IMR-90 (cell line): ENCODE data around the gene GMPPB.

Experiments
- CEBPB ChIP-seq: IDR thresholded peaks from 2 replicates; pipeline ENCODE4 v1.6.1; 2012; ENCODE audit warnings: low read depth, low read length, improper control_type of control experiment
- CTCF ChIP-seq: conservative IDR thresholded peaks from 2 replicates; pipeline ENCODE4 v1.5.1; 2012; ENCODE audit warnings: mild to moderate bottlenecking, low read depth, low read length, improper control_type of control experiment
- FOS ChIP-seq: fragments of 150-350 bp; IDR thresholded peaks from 2 replicates; pipeline ENCODE4 v1.6.1; 2016; ENCODE audit warnings: low read depth, low read length
- MXI1 ChIP-seq: IDR thresholded peaks from 2 replicates; pipeline ENCODE4 v1.6.1; 2012; ENCODE audit warnings: low read depth, mild to moderate bottlenecking, low read length, moderate library complexity, borderline replicate concordance
- POLR2A ChIP-seq: IDR thresholded peaks from 2 replicates; pipeline ENCODE4 v1.6.1; 2012; ENCODE audit warnings: mild to moderate bottlenecking, low read depth, low read length
- RAD21 ChIP-seq: IDR thresholded peaks from 2 replicates; pipeline ENCODE4 v1.6.1; 2012; ENCODE audit warnings: low read length, improper control_type of control experiment
- TF ChIP-seq, protein P1 (sequence below): fragments of 150-350 bp; IDR thresholded peaks from 2 replicates; pipeline ENCODE4 v1.6.1; 2016; ENCODE audit warnings: low read depth, mild to moderate bottlenecking, low read length, moderate library complexity, borderline replicate concordance
- TF ChIP-seq, protein P2 (sequence below): fragments of 150-350 bp; IDR thresholded peaks from 2 replicates; pipeline ENCODE4 v1.6.1; 2017; ENCODE audit warnings: mild to moderate bottlenecking, antibody characterized with exemption, low read length, low read depth

DNA sequence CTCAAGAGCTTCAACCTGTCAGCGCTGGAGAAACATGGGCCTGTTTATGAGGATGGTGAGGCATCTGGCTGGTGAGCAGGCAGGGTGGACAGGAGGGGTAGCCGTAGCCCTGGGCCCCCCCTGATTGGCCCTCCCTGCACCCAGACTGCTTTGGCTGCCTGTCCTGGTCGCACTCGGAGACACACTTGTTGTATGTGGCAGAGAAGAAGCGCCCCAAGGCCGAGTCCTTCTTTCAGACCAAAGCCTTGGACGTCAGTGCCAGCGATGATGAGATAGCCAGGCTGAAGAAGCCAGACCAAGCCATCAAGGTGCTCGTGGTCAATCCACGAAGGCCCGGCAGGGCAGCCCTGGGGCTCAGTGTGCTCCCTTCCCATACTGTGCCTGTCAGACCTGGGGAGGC is 47.8 kb downstream of the GMPPB start:
- TF ChIP-seq CTCF = no peak
- TF ChIP-seq FOS = no peak
- TF ChIP-seq, protein P1, sequence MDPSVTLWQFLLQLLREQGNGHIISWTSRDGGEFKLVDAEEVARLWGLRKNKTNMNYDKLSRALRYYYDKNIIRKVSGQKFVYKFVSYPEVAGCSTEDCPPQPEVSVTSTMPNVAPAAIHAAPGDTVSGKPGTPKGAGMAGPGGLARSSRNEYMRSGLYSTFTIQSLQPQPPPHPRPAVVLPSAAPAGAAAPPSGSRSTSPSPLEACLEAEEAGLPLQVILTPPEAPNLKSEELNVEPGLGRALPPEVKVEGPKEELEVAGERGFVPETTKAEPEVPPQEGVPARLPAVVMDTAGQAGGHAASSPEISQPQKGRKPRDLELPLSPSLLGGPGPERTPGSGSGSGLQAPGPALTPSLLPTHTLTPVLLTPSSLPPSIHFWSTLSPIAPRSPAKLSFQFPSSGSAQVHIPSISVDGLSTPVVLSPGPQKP = no peak
- TF ChIP-seq MXI1 = no peak
- TF ChIP-seq POLR2A = no peak
- no peak for TF ChIP-seq CEBPB
- TF ChIP-seq, protein P2, sequence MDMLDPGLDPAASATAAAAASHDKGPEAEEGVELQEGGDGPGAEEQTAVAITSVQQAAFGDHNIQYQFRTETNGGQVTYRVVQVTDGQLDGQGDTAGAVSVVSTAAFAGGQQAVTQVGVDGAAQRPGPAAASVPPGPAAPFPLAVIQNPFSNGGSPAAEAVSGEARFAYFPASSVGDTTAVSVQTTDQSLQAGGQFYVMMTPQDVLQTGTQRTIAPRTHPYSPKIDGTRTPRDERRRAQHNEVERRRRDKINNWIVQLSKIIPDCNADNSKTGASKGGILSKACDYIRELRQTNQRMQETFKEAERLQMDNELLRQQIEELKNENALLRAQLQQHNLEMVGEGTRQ = no peak
- TF ChIP-seq RAD21 = no peak
